Neural cell (in vitro differentiated cells): ENCODE results near the gene IFITM2.

ENCODE experiments used
- CTCF ChIP-seq: fragments of 450-650 bp; IDR thresholded peaks from 2 replicates; pipeline ENCODE4 v1.5.1; 2014; ENCODE audit warnings: antibody characterized with exemption, mild to moderate bottlenecking, moderate library complexity; ENCODE audit not compliant: poor library complexity, severe bottlenecking
- EZH2 ChIP-seq: fragments of 200-600, 300-800 bp; shearing (Covaris generic), sonication (generic); IDR thresholded peaks from 2 replicates; pipeline ENCODE4 v1.6.1; 2014; ENCODE audit warnings: antibody characterized with exemption, low read length, borderline replicate concordance, mild to moderate bottlenecking; ENCODE audit not compliant: insufficient read depth, poor library complexity, severe bottlenecking
- POLR2AphosphoS5 ChIP-seq: IDR thresholded peaks from 2 replicates; pipeline ENCODE4 v1.6.1; 2012
- RAD21 ChIP-seq: fragments of 450-650 bp; conservative IDR thresholded peaks from 2 replicates; pipeline ENCODE4 v1.6.1; 2014; ENCODE audit warnings: antibody characterized with exemption, mild to moderate bottlenecking, moderate library complexity
- TF ChIP-seq, protein P1 (sequence below): IDR thresholded peaks from 2 replicates; pipeline ENCODE4 v1.6.1; 2012; ENCODE audit warnings: borderline replicate concordance

- TF ChIP-seq POLR2AphosphoS5 (no peak), EZH2 (no peak), CTCF (no peak), RAD21 (no peak)
- TF ChIP-seq, protein P1, sequence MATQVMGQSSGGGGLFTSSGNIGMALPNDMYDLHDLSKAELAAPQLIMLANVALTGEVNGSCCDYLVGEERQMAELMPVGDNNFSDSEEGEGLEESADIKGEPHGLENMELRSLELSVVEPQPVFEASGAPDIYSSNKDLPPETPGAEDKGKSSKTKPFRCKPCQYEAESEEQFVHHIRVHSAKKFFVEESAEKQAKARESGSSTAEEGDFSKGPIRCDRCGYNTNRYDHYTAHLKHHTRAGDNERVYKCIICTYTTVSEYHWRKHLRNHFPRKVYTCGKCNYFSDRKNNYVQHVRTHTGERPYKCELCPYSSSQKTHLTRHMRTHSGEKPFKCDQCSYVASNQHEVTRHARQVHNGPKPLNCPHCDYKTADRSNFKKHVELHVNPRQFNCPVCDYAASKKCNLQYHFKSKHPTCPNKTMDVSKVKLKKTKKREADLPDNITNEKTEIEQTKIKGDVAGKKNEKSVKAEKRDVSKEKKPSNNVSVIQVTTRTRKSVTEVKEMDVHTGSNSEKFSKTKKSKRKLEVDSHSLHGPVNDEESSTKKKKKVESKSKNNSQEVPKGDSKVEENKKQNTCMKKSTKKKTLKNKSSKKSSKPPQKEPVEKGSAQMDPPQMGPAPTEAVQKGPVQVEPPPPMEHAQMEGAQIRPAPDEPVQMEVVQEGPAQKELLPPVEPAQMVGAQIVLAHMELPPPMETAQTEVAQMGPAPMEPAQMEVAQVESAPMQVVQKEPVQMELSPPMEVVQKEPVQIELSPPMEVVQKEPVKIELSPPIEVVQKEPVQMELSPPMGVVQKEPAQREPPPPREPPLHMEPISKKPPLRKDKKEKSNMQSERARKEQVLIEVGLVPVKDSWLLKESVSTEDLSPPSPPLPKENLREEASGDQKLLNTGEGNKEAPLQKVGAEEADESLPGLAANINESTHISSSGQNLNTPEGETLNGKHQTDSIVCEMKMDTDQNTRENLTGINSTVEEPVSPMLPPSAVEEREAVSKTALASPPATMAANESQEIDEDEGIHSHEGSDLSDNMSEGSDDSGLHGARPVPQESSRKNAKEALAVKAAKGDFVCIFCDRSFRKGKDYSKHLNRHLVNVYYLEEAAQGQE = no peak
These were observed 7.5 kb upstream of the IFITM2 start for GRCh38 chr11:299951-300735.
